ENCODE measurements around the gene TMSB15B.
"Not testable (repeated sequence)": the region's sequence is repeated elsewhere in the genome, so short reads cannot be mapped to it uniquely, and the experiment has no call there.

TMSB15B gene

DNA sequence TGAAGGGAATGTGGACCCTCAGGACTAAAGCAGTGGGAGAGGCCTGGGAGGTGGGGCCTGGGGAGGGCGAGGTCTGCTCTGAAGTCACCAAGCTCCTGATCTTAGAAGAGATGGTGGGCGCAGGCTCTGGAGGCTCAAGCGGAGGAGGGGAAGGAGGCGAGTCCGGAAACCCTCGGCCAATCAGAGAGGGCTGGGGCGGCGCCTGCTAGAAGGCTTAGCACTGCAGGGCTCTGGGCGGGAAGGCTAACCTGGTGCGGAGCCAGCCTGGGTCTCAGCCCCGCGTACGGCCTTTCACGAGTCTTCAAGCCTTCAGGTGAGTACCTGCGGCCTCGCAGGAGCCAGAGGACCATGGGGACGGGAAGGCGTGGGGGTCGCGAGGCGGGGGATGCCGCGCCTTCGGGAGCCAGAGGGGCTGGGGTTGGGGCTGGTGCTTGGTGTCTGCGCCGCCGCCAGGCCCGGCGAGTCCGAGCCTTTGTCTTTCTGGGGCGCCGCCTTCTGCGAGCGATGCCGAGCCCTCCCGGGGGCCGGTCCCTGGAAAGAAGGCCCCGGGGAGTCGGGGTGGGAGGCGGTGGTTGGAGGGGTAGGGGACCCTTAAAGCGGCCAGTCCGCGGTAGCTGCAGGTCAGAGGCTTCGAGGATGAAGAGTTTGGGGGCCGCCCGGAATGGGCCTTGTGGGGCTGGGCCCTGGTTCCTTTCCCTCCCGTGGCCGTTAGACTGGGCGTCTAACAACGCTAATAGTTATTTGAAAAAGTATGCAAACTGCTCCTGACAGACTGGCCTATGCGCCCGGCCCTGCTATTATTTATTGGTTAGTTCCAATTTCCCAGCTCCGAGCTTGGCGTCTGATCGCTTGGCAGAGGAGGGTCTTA lies at the start of gene TMSB15B:
TMSB15B (plus strand) TSS at position 217 of the 868 bp plus-strand sequence.
- H3K4me3 ChIP-seq (ENCODE audit: low read depth, low read length); in situ Hi-C loops (cut with HindIII; ENCODE audit: low sequenced_read_pairs); DNase-seq (ENCODE audit: low read depth, low spot score): not testable (repeated sequence)

DNA sequence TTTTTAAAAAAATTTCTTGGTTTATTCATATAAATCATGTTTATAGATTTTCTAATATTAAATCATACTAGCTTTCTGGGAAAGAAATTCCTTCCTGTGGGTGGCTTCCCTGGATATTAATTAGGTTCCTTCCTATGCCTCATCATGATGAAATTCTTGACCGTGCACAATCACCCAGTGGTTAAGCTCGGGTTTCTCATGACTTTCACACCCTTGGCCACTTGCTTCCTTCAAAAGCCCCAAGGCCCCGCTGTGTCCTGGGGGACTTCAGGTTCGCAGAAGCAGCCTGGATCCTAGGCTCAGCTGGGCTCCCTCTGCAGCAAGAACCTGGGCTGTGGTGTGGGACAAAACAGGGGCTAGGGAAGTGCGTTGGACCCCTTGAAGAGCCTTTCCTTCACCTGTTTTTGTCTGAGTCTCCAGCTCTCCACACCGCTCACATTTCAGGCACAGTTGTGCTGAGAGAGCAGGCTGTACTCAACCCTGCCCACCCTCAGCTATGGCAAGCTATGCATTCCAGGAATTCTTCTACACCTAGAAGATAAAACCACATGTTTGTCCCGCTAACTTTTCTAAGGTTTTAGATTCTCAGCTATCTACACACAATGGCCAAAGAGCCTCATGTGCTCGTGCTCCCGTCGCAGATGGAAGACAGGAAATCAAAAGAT lies 48.9 kb upstream of the TMSB15B start:
- in situ Hi-C loops (cut with HindIII; ENCODE audit: low sequenced_read_pairs) = no loop called here
- H3K4me3 ChIP-seq (ENCODE audit: low read depth, low read length) = no peak overlapping the region
- TF ChIP-seq, protein P1, sequence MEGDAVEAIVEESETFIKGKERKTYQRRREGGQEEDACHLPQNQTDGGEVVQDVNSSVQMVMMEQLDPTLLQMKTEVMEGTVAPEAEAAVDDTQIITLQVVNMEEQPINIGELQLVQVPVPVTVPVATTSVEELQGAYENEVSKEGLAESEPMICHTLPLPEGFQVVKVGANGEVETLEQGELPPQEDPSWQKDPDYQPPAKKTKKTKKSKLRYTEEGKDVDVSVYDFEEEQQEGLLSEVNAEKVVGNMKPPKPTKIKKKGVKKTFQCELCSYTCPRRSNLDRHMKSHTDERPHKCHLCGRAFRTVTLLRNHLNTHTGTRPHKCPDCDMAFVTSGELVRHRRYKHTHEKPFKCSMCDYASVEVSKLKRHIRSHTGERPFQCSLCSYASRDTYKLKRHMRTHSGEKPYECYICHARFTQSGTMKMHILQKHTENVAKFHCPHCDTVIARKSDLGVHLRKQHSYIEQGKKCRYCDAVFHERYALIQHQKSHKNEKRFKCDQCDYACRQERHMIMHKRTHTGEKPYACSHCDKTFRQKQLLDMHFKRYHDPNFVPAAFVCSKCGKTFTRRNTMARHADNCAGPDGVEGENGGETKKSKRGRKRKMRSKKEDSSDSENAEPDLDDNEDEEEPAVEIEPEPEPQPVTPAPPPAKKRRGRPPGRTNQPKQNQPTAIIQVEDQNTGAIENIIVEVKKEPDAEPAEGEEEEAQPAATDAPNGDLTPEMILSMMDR (IDR thresholded peaks at IDR 0.05; ENCODE audit: low read depth, low read length) = no peak
- peak; percentile 1 for DNase-seq (ENCODE audit: low read depth, low spot score)

DNA sequence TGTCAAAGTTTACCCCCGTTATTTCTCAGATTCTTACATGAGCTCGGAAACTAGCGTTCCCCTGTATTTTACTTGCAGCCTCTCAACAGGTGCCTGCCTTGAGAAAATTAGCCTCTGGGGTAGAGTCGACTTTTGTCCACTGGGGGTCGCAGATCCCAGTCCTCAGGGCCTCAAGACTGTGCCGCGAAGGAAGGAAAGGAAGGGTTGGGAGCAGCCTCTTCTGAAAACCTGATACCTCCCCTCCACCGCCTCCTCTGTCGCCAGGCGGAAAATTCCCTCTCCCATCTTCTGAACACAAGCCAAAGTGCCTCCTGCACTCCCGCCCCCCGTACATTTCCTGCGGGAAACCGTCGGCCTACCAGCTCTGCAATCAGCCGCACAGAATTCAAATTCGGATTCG lies 44.4 kb upstream of the TMSB15B start:
- peak; percentile 63 for DNase-seq (ENCODE audit: low read depth, low spot score)
- peak overlapping the region; percentile 58 for H3K4me3 ChIP-seq (ENCODE audit: low read depth, low read length)
- TF ChIP-seq, protein P1 (IDR thresholded peaks at IDR 0.05; ENCODE audit: low read depth, low read length) = peak; percentile 62
- in situ Hi-C loops (cut with HindIII; ENCODE audit: low sequenced_read_pairs) = no loop called here

DNA sequence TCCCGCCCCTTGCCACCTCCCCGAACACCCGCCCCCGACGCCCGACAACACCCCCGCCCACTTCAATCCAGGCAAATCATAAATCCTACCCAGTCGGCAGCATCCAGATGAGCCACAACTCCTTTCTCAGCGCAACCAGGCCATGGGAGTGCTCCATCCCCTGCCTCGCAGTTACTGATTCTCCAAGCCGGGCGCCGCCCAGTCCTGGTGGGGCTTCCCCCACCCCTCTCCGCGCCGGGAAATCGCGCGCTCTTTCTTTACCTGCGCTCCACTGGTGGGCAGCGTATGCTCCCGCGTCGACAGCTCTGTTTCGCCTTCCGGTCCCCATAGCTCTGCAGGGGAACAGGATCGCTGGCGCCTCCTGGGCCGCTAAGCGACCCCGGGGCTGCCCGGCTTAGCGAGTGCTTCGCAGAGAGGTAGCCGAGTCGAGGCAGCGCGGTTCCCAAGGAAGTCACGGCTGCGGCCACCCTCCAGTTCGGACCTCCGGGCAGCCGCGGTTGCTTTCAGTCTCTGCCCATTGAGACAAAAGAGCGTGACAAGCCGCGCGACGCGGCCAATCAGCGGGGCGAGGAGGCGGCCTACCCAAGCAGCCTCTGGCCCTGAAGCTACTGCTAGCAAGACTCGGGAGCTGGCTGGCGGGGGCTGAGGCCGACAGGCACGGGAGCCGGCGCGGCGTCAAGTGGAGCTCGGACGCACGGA lies 43.7 kb upstream of the TMSB15B start:
- TF ChIP-seq, protein P1 (IDR thresholded peaks at IDR 0.05; ENCODE audit: low read depth, low read length) = no peak
- peak; percentile 74 for DNase-seq (ENCODE audit: low read depth, low spot score)
- in situ Hi-C loops (cut with HindIII; ENCODE audit: low sequenced_read_pairs) = no loop called here
- H3K4me3 ChIP-seq (ENCODE audit: low read depth, low read length) = peak overlapping the region; percentile 58

DNA sequence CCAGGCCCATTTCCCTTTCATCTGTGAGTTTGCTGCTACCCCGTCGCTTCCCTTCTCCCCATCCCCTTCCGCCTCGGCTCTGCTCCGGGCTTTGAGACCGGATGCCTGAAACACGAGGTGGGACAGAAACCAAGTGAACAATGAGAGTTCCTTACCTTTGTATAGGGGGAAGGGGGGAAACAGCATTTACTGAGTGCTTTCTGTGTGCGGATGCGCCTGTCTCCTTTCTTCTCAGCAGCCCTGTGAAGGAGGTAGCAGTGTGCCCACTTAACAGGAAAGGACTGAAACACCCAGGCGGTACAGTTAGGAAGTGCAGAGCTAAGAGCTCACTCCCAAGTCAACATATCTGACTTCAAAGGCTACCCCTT lies 43.2 kb upstream of the TMSB15B start:
- in situ Hi-C loops (cut with HindIII; ENCODE audit: low sequenced_read_pairs) = no loop called here
- peak; percentile 56 for DNase-seq (ENCODE audit: low read depth, low spot score)
- TF ChIP-seq, protein P1 (IDR thresholded peaks at IDR 0.05; ENCODE audit: low read depth, low read length) = peak; percentile 44
- H3K4me3 ChIP-seq (ENCODE audit: low read depth, low read length) = peak overlapping the region; percentile 58

DNA sequence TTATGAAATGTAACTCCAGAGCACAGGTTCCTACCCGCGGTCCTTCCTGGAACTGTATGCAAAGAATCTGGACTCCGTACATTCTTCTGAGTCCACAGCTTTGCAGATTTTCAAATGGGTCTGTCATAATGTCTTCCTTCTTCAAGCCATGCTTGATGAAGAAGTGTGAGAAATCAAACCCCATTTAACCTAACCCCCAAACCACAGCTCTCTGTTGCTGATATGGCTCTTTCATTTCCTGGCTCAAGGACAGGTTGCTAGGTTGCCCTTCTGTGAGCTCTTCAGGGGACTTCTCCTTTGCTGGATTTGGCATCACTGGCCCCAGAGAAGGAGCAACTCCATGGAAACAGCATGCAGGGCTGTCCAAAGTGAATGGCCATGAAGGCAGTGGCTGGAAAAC lies 41.9 kb upstream of the TMSB15B start:
- DNase-seq (ENCODE audit: low read depth, low spot score); H3K4me3 ChIP-seq (ENCODE audit: low read depth, low read length); in situ Hi-C loops (cut with HindIII; ENCODE audit: low sequenced_read_pairs): not testable (repeated sequence)

DNA sequence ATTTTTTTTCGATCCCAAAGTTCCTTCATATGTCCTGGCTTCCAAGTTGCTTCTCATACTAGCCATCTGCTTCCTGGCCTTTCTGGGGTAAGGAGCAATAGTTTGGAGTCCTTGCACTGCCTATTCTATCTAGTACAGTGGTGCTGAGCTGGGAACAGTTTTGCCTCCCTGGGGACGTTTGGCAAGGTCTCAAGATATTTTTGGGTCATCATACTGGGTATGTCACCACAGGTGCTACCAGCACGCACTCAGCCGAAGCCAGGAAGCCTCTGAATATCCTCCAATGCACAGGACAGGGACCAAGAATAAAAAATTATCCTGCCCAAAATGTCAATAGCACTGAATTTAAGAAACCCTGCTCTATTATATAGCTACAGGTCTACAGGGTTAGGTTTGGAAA lies 35.4 kb upstream of the TMSB15B start:
- H3K4me3 ChIP-seq (ENCODE audit: low read depth, low read length) = no peak overlapping the region
- TF ChIP-seq, protein P1 (IDR thresholded peaks at IDR 0.05; ENCODE audit: low read depth, low read length) = no peak
- no peak for DNase-seq (ENCODE audit: low read depth, low spot score)
- in situ Hi-C loops (cut with HindIII; ENCODE audit: low sequenced_read_pairs) = no loop called here

Data from astrocyte of the spinal cord (primary cell).